A549 treated with Hydrocortisone at 1 μM for 4 hours (cell line): ENCODE data around the gene SLC35G3. TPM values are rescaled to one million over a fixed set of nuclear protein-coding genes. Genes with fewer than 3 reads are reported as not detected.

Experiments used
- total RNA-seq: library from RNA; stranded (reverse); fragments of 200-300 nt; extraction: Qiagen RNA extraction; gene quantifications from 5 replicates; pipeline ENCODE4 v1.2.3, GENCODE V29; 2022

SLC35G3 gene
- total RNA-seq: not detected in 5 replicates

DNA sequence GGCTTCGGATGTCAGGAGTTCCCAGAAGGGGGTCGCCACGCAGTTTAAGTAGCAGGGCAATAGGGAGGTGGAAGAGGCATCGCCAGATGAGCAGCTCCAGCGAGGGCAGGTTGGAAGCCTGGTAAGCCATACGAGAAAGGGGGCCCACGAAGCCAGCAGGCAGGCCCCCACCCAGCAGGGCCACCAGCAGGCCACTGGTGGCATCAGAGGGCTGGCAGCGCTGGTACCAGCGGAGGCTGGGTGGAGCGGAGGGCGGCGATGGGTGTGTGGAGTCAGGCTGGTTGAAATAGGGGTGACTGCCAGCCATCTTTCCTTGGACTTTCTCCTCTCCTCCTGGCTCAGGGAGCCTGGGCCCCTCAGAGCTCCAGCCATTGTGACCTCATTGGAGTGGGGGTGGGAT is at the start of gene SLC35G3:
Gene SLC35G3, minus strand, starts transcription at position 393 of the 400 bp plus-strand sequence. Its CDS starts 86 bp downstream, at position 307.

DNA sequence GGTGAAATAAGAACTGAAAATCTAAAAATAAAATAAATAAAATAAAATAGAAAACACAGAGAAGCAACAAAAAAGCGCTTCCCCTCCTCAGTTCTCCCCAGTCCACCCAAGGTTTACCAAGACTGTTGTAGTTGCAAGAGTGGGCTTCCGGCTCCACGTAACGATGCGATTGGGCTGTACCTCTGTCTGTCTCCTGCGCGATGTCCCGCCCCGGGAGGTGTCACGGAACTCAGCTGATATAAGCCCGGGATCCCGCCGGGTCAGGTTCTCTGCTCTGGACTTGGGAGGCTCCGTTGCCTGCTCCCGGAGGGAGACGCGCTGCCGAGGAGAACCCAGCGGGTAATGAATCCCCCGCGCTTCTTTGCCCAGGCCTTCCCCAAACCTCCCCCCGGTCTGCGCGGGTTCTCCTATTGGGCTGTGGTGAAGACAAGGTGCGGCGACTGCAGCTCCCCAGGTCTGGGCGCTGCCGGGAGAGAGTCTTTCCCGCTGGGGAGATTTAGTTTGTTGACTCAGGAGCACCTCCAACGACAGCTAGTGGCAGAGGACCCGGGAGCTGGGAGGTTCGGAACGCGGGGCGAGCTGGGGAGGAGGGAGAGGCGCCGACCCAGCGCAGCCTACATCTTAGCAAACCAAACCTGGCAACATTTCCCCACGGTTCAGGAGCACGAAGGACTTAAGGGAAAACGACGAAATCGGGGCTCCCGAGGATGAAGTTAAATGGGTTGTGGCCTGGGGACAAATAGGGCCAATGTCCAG is 48.8 kb upstream of the SLC35G3 start, which contains the start of gene SLFN5:
Gene SLFN5, plus strand, starts transcription at position 268 of the 756 bp plus-strand sequence. CDS start 15,619 bp downstream, outside the sequence.

DNA sequence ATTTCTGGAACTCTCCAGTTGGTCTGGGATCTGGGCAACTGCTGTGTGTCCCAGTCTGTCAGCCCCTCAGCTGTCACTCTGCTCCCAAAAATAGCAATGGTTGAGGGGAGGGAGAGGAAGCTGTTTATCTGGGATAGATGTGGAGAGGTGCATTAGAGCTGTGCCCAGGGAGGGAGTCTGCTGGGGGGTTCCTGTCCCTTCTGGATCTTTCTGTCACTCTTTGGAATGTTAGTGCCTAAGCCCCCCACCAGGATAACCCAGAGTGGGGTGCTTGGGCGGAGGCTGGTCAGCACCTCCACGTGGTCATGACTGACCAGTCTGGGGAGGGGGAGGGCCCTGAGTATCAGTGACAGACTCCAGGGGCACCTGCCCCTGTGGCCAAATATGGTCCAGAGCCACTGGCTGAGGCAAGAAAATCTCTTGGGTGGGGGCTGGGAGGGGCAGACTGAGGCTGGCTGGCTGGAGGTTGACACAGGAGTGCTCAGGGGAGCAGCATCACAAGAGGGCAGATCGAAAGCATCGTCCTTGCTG is 46.8 kb downstream of the SLC35G3 start, which contains the start of gene UNC45B:
Gene UNC45B, plus strand, starts transcription at position 443 of the 531 bp plus-strand sequence. CDS start 447 bp downstream, outside the sequence.

Other genes starting within 250 kb of the SLC35G3 start
- gene CCT6B, start 232.9 kb downstream of the SLC35G3 start, total RNA-seq: 1.1 to 2.3 TPM (median 1.5 TPM) in 5 replicates
- 13.5 to 17.7 TPM (median 13.9 TPM) in 5 replicates for gene ZNF830, start 232.9 kb downstream of the SLC35G3 start, total RNA-seq
- gene LIG3, start 213.9 kb downstream of the SLC35G3 start, total RNA-seq: 14.1 to 23.5 TPM (median 17.2 TPM) in 5 replicates
- 42.4 to 54.1 TPM (median 52.2 TPM) in 5 replicates for gene RFFL, start 130.7 kb downstream of the SLC35G3 start, total RNA-seq
- 26.6 to 31.1 TPM (median 30.1 TPM) in 5 replicates for gene RAD51D, start 74.5 kb downstream of the SLC35G3 start, total RNA-seq
- gene FNDC8, start 72.8 kb downstream of the SLC35G3 start, total RNA-seq: 0.06 to 0.16 TPM (median 0.08 TPM) in 5 replicates
- 34.2 to 36.1 TPM (median 35.4 TPM) in 5 replicates for gene NLE1, start 52.1 kb downstream of the SLC35G3 start, total RNA-seq
- not detected in 5 replicates for gene UNC45B, start 46.6 kb downstream of the SLC35G3 start, total RNA-seq
- 2.5 to 3.3 TPM (median 3.2 TPM) in 5 replicates for gene SLFN5, start 48.7 kb upstream of the SLC35G3 start, total RNA-seq
- gene SLFN11, start 179.2 kb upstream of the SLC35G3 start, total RNA-seq: 3.7 to 9.2 TPM (median 5.8 TPM) in 5 replicates
- gene SLFN12, start 238.1 kb upstream of the SLC35G3 start, total RNA-seq: 0.05 to 0.07 TPM (median 0.05 TPM) in 3 of 5 replicates, not detected in the others